Natural killer cell (primary cell): ENCODE data around the gene OR9A4. TPM values are rescaled to one million over a fixed set of nuclear protein-coding genes. Genes with fewer than 3 reads are reported as not detected.

Experiments used
- ATAC-seq, 3 donors: fragments of 150-1000 bp in 2 of 3; fragments of 200-7000 bp in 1 of 3; cut with Tn5 transposase; 1 replicate in 1 of 3; 2 replicates in 2 of 3; pipeline ENCODE4 v1.10.0; 2021; ENCODE audit warnings: mild to moderate bottlenecking in 2 of 3, moderate library complexity in 2 of 3
- DNase-seq, 2 donors: peaks; one replicate each; pipeline versions ENCODE4 v3.0.0 to v3.0.0-alpha.2; 2013 to 2021; ENCODE audit warnings: mixed read lengths in 1 of 2
- H3K27ac ChIP-seq: one replicate; pipeline ENCODE4 v1.5.1; 2013; ENCODE audit warnings: mild to moderate bottlenecking, low read length
- H3K27me3 ChIP-seq: one replicate; pipeline ENCODE4 v1.6.1; 2013; ENCODE audit warnings: low read length; ENCODE audit not compliant: control insufficient read depth, insufficient read depth
- H3K36me3 ChIP-seq: one replicate; pipeline ENCODE4 v1.6.1; 2013; ENCODE audit warnings: low read length; ENCODE audit not compliant: control insufficient read depth, insufficient read depth
- H3K4me1 ChIP-seq: one replicate; pipeline ENCODE4 v1.6.1; 2013; ENCODE audit warnings: low read length; ENCODE audit not compliant: control insufficient read depth, insufficient read depth
- H3K4me3 ChIP-seq: one replicate; pipeline ENCODE4 v1.5.1; 2013; ENCODE audit warnings: low read length
- H3K9me3 ChIP-seq: one replicate; pipeline ENCODE4 v1.6.1; 2013; ENCODE audit warnings: low read length; ENCODE audit not compliant: control insufficient read depth, insufficient read depth
- H3K27ac Mint-ChIP-seq, 2 donors: one replicate each; pipeline ENCODE4 v1.8.0; 2022; ENCODE audit warnings: mild to moderate bottlenecking in 2 of 2, mixed read lengths in 2 of 2, moderate library complexity in 1 of 2
- H3K27me3 Mint-ChIP-seq, 2 donors: one replicate each; pipeline ENCODE4 v1.8.0; 2022; ENCODE audit warnings: low read depth in 2 of 2, mixed read lengths in 2 of 2
- H3K36me3 Mint-ChIP-seq: one replicate; pipeline ENCODE4 v1.8.0; 2022; ENCODE audit warnings: mixed read lengths
- H3K4me1 Mint-ChIP-seq, 2 donors: one replicate each; pipeline ENCODE4 v1.8.0; 2022; ENCODE audit warnings: mixed read lengths in 2 of 2
- H3K4me3 Mint-ChIP-seq: one replicate; pipeline ENCODE4 v1.8.0; 2022; ENCODE audit warnings: mild to moderate bottlenecking, moderate library complexity, mixed read lengths
- H3K9me3 Mint-ChIP-seq, 2 donors: one replicate each; pipeline ENCODE4 v1.8.0; 2022; ENCODE audit warnings: mixed read lengths in 2 of 2
- WGBS: methylation state at CpG from one replicate; pipeline ENCODE4 v1.1.7; 2013; ENCODE audit warnings: missing lambda C conversion rate; ENCODE audit not compliant: insufficient coverage; 5-methylcytosine and 5-hydroxymethylcytosine counted together
- intact Hi-C: fragments of 100-400 bp; cut with micrococcal nuclease; formaldehyde crosslinking; loops from one replicate; pipeline ENCODE4 v1.14.2; 2022
- total RNA-seq, 4 donors: library from RNA; stranded (reverse); fragments of 120-200 nt in 1 of 4; gene quantifications; one replicate each; pipeline versions ENCODE4 v1.2.3 to v1.2.4, GENCODE V29; 2013 to 2022
- TF ChIP-seq, protein P1 (sequence below): fragments of 200-600 bp; IDR thresholded peaks from one replicate; pipeline ENCODE4 v1.8.0; 2022; ENCODE audit warnings: antibody characterized with exemption

Gene OR9A4, protein sequence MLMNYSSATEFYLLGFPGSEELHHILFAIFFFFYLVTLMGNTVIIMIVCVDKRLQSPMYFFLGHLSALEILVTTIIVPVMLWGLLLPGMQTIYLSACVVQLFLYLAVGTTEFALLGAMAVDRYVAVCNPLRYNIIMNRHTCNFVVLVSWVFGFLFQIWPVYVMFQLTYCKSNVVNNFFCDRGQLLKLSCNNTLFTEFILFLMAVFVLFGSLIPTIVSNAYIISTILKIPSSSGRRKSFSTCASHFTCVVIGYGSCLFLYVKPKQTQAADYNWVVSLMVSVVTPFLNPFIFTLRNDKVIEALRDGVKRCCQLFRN
- total RNA-seq, result not detected
- not detected for total RNA-seq (2013)

DNA sequence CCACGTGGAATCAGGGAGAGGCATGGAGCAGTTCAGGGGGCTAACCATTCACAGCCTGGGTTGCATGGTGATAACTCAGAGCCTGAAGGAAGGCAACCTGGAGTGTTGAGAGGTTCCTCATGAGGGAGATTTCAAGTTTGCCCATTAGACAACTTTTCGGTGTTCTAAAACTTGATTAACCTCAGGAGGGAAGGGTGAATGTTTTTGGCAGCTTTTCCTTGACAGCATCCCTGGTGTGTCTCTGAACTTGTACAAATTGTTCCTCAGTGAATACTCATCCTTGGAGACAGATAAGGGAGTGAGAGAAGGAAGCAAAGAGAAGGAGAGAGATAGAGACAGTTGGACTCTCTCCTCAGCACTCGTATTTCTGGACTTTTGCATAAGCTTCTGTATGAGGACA, at the start of gene OR9A4:
TSS of gene OR9A4 (plus strand) at position 301 of the 400 bp plus-strand sequence. CDS start 2,477 bp downstream, outside the sequence.
- intact Hi-C loops, result no loop called here
- Histone ChIP-seq H3K4me3 (no peak within 1 kb of the TSS), H3K27ac (no peak within 1 kb of the TSS), H3K9me3 (no peaks in the 10 kb centered on the region), H3K4me1 (no peaks in the 10 kb centered on the region), H3K27me3 (no peaks in the 10 kb centered on the region), H3K36me3 (no peaks in the 10 kb centered on the region)
- TF ChIP-seq, protein P1, sequence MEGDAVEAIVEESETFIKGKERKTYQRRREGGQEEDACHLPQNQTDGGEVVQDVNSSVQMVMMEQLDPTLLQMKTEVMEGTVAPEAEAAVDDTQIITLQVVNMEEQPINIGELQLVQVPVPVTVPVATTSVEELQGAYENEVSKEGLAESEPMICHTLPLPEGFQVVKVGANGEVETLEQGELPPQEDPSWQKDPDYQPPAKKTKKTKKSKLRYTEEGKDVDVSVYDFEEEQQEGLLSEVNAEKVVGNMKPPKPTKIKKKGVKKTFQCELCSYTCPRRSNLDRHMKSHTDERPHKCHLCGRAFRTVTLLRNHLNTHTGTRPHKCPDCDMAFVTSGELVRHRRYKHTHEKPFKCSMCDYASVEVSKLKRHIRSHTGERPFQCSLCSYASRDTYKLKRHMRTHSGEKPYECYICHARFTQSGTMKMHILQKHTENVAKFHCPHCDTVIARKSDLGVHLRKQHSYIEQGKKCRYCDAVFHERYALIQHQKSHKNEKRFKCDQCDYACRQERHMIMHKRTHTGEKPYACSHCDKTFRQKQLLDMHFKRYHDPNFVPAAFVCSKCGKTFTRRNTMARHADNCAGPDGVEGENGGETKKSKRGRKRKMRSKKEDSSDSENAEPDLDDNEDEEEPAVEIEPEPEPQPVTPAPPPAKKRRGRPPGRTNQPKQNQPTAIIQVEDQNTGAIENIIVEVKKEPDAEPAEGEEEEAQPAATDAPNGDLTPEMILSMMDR, result no peak
- Mint-ChIP-seq H3K27ac (no peak within 1 kb of the TSS), H3K4me3 (no peak within 1 kb of the TSS), H3K4me1 (no peaks in the 10 kb centered on the region), H3K36me3 (no peaks in the 10 kb centered on the region), H3K9me3 (peaks cover 2% of the 10 kb centered on the region in 2 donors), H3K27me3 (peaks cover 8 to 33% of the 10 kb centered on the region in 2 donors)
- no peak for DNase-seq
- ATAC-seq, result no peak
- WGBS, result 87% methylated on average over 3 of the region's 3 CpGs

DNA sequence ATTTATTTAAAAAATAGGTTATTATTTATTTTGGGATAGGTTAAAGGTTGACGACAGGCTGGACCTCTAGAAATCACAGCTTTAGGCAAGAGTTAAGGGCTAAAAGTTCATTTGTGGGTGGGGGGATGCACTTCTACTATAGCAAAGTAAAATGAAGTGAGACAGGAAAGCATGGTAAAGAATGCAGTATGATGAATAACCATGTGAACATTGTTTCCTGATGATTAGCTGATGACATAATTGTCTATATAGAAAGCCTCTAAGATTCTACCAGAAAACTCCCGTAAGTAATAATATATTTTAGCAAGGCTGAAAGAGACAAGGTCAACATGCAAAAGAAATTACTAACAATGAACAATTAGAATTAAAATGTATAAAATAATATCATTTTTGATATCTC, 49.2 kb upstream of the OR9A4 start:
- H3K4me1 ChIP-seq, result no peaks in the 10 kb centered on the region
- H3K9me3 Mint-ChIP-seq, result no peaks in the 10 kb centered on the region
- peaks cover 3 to 15% of the 10 kb centered on the region in 2 donors for H3K27me3 Mint-ChIP-seq
- H3K4me1 Mint-ChIP-seq, result no peaks in the 10 kb centered on the region
- H3K27ac Mint-ChIP-seq, result no peak overlapping the region
- H3K4me3 ChIP-seq, result no peak overlapping the region
- H3K36me3 Mint-ChIP-seq, result no peaks in the 10 kb centered on the region
- no peak overlapping the region for H3K4me3 Mint-ChIP-seq
- no peaks in the 10 kb centered on the region for H3K36me3 ChIP-seq
- H3K27me3 ChIP-seq, result no peaks in the 10 kb centered on the region
- ATAC-seq (no peak), DNase-seq (no peak)
- H3K27ac ChIP-seq, result no peak overlapping the region
- intact Hi-C loops, result no loop called here
- WGBS, result 92% methylated on average over 1 of the region's 2 CpGs
- no peaks in the 10 kb centered on the region for H3K9me3 ChIP-seq
- TF ChIP-seq, protein P1, result no peak

DNA sequence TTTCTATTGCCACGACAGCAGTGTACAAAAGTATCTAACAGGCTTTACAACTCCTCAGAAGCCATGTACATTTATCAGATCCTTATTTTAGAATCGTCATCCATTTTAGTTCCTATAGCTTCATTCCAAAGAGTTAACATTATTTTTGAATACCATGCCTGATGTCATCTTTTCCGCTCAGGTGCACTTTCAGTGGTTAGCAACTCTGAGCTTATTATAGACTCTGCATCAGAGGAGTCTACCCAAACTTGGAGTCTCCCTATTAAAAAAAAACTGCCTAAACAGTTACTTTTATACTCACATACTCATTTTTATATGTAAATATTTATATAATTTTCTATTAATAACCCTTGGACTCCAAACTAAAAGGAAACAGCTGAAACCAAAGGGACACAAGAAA, 43.3 kb upstream of the OR9A4 start:
- Histone ChIP-seq H3K4me1 (no peaks in the 10 kb centered on the region), H3K4me3 (no peak overlapping the region), H3K27ac (no peak overlapping the region), H3K27me3 (no peaks in the 10 kb centered on the region), H3K9me3 (no peaks in the 10 kb centered on the region), H3K36me3 (no peaks in the 10 kb centered on the region)
- intact Hi-C loops, result no loop called here
- 85% methylated on average over 3 of the region's 3 CpGs for whole genome bisulfite sequencing
- peaks cover 0 to 13% of the 10 kb centered on the region in 2 donors for H3K27me3 Mint-ChIP-seq
- no peaks in the 10 kb centered on the region for H3K4me1 Mint-ChIP-seq
- TF ChIP-seq, protein P1, result no peak
- peaks cover 0 to 2% of the 10 kb centered on the region in 2 donors for H3K9me3 Mint-ChIP-seq
- no peak overlapping the region for H3K4me3 Mint-ChIP-seq
- ATAC-seq (no peak), DNase-seq (no peak)
- no peaks in the 10 kb centered on the region for H3K36me3 Mint-ChIP-seq
- H3K27ac Mint-ChIP-seq, result no peak overlapping the region

DNA sequence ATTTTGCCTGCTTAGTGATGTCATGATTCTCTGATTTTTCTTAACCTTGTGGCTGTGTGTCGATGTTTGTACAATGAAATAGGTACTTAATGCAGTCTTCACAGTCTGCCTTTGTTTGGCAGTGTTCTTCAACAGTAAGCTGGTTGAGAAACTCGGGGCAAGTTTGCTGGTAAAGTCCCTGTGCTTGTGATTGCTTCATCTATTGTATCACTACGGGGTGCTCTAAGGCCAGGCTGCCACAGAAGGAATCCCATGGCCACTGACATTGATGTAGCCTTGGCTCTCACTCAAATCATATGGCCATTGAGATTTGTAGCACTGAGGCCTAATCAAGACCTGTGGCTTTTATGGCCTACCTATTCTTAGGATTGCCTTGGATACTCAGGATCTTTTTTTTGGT, 41.4 kb upstream of the OR9A4 start:
- Mint-ChIP-seq H3K9me3 (peaks cover 0 to 2% of the 10 kb centered on the region in 2 donors), H3K4me1 (no peaks in the 10 kb centered on the region), H3K27me3 (peaks cover 5 to 7% of the 10 kb centered on the region in 2 donors), H3K4me3 (no peak overlapping the region), H3K27ac (no peak overlapping the region), H3K36me3 (no peaks in the 10 kb centered on the region)
- Histone ChIP-seq H3K4me3 (no peak overlapping the region), H3K27ac (no peak overlapping the region), H3K9me3 (no peaks in the 10 kb centered on the region), H3K36me3 (no peaks in the 10 kb centered on the region), H3K4me1 (no peaks in the 10 kb centered on the region), H3K27me3 (no peaks in the 10 kb centered on the region)
- WGBS, result 77% methylated on average over 3 of the region's 3 CpGs
- no peak for ATAC-seq
- TF ChIP-seq, protein P1, result no peak
- DNase-seq, result no peak
- intact Hi-C loops, result no loop called here
